HG03432 (cell line): Measurements from ENCODE around the gene NUDT21.
A peak's percentile ranks its signal among the peaks of the same experiment; 100 is the strongest.

Experiments used
- ATAC-seq: cut with Tn5 transposase; IDR thresholded peaks from one replicate; pipeline ENCODE4 v1.9.1; 2021; ENCODE audit warnings: mild to moderate bottlenecking, moderate library complexity; ENCODE audit not compliant: unreplicated experiment

NUDT21 gene

GRCh38 chr16:56462064-56462796, 11.1 kb upstream of the NUDT21 start:
- no peak for ATAC-seq

- ATAC-seq, result no peak
Measured at GRCh38 chr16:56460101-56460500, 9.0 kb upstream of the NUDT21 start.

DNA sequence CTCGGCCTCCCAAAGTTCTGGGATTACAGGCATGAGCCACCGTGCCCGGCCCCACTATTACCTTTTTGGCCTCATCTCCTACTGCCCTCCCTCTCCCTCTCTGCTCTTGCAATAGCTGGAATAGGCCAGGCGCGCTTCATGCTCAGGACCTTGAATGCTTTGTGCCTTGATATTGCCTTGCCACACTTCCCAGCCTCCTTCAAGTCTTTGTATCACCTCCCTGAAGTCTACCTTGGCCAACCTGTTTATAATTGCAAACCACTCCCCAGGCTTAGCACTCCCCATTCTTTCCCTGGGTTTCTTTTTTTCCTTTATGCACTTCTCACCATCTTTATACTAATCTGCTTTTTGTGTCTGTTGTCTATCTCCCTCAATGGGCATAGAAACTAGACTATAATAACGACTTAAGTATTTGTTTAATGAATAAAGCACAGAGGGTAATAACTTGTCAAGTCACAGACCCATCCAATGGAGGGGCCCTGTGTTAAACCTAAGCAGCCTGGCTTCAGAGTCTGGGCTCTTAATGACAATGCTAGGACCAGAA, 6.9 kb upstream of the NUDT21 start:
- no peak for ATAC-seq

DNA sequence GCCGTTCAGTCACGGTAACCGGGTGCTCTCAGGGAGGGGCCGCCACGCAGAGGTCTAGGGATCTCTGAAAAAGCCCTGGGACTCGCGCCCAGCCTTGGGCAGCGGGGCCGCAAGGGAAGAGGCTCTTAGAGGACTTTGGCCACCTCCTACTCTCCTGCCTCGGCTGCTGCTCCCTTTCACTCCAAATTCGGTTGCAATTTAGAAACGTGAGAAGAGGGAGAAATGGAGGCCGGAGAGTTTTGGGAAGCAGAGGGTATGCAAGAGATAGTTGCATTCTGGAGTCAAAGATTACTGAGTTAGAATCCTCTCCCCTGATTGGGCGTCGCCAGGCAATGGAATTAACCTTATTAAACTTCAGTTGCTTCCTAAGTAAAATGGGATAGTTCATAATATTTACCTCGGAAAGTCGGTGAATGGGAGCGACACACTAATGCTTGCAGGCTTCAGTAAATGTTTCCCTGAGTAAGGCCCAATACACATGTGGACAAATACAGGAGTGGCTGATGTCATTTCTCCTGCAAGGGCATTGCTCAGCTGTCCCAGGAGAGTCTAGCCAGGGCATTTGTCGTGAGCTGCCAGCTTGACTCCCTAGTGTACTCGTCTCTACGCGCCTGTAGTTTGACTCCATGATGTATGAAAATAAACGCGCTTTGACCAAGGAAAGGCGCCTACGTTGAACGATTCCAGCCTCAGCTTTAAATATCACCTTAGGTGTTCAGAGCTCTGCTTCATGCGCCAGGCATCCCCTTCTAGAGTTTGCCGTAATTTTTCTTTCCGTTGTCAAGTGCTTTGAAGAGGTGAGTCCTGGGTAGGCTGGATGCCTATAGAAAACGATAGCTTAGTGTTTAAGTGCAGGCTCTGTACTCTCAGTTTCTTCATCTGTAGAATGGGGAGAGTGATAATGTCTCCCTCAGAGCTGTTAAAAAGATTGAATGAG, 889 bp upstream of the NUDT21 start:
- peak; percentile 51 for ATAC-seq

DNA sequence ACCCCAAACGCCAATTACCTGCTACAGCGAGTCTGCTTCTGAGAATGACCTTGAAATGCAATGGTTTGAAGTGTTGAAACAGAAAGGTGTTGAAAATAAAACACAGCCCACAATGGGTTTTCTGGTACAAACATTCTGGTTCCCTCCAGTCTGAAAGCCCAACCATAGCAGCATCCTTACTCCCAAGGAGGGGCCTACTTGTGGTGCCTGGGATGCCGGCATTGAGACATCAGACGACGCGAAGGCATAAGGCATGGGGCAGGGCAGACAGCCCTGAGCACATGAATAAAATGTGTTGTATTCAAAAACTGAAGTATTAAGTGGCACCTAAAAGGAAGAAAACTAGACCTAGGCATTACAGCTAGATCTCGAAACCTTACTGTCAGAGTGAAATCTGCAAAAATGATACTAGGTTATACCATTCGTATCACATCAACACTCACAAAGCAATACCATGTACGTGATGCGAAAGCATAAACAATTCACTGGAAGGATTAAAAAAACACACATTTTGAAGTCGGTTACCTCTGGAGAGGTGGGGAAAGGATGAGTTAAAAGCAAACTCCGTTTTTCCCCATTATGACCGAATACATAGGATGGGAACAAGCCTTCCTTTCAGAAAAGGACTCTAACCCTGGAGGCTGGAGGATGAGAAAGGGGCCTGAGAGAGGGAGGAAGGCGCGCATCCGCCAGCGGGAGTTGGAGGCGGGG, 702 bp downstream of the NUDT21 start:
- peak; percentile 36 for ATAC-seq

GRCh38 chr16:56448005-56448404, 3.1 kb downstream of the NUDT21 start:
- ATAC-seq, result no peak

DNA sequence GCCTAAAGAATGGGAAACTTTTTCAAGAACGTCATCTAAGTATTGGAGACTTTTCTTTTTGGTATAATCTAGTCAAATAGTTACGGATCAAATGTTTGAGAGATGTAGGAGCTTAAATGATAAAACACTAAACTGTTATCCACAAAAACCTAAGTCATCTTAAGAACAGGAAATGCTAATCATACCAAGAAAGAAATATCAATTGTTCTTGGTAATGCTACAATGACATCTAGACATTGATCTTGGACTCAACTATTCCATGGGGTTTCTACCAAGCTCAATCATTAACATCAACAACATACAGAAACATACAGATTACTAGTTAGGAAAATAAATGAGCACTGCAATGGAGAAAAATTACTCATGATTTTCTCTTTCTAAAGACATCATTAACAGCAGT, 3.8 kb downstream of the NUDT21 start:
- no peak for ATAC-seq

- ATAC-seq, result no peak
Measured at GRCh38 chr16:56438038-56438437, 13.1 kb downstream of the NUDT21 start.

DNA sequence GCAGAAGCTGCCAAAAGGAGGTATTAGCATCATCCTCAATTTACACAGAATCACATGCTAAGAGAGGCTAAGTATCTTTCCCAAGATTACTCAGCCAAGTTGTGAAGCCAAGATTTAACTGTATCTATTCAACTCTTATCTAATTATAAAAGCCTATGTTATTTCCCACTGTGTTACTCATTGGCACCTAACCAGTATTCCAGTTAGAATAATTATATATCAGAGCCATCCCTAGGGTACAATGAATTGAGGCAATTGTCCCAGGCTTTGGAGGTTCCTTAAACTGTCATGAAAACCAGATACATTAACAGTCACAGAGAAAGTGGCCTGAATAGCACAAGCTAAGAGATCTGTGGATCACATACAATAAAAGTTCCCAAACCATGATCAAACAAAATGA, 14.9 kb downstream of the NUDT21 start:
- ATAC-seq, result no peak

DNA sequence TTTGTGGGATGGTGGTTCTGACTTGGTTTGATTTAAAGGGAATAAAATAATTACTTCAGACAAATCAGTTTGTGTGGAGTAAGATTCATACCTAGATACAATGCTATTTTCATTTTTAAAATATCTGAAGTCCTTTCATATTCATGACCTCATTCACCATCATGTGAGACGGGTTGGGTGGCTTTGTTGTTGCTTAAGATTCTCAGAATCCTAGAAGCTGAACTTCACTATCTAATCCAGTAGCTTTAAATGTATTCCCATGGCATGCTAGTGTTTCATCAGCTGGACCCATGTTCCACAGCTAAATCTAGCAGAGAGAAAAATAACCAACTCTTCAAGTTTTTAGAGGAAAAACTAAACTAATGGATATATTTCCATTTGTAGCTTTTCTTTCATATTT, 23.0 kb downstream of the NUDT21 start:
- no peak for ATAC-seq

DNA sequence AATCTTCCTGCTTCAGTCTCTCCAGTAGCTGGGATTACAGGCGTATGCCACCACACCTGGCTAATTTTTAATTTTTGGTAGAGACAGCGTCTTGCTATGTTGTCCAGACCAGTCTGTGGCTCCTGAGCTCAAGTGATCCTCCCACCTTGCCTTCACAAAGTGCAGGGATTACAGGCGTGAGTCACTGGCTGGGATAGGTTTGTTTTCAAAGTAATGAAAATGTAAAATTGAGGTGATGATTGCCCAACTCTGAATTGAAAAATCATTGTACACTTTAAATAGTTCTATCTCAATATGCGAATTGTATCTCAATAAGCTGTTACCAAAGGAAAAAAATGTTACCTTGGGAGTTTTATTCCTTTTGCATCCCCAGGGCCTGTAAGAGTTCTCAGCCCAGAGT, 24.5 kb downstream of the NUDT21 start:
- ATAC-seq, result no peak

DNA sequence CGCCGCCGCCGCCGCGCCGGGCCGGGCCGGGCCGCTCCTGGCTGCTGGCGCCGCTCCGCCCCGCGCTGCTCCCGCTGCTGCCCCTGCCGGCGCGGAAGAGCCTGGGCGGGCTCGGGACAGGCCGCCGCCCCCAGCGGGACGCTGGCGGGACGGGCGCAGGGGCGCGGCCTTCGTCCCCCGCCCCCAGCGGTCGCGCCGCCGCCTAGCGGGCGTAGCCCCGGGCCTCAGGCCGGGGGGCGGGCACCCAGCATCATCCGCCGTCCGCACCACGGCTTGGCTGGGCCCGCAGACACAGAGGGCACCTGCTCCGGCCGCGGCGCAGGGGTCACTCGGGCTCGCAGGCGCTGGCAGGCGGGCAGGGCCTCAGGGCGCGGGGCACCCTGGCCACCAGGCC, 25.7 kb downstream of the NUDT21 start, which contains the start of gene AMFR:
Gene AMFR, minus strand, starts transcription at position 107 of the 394 bp plus-strand sequence. CDS start 218 bp downstream, outside the sequence.
- peak; percentile 82 for ATAC-seq

DNA sequence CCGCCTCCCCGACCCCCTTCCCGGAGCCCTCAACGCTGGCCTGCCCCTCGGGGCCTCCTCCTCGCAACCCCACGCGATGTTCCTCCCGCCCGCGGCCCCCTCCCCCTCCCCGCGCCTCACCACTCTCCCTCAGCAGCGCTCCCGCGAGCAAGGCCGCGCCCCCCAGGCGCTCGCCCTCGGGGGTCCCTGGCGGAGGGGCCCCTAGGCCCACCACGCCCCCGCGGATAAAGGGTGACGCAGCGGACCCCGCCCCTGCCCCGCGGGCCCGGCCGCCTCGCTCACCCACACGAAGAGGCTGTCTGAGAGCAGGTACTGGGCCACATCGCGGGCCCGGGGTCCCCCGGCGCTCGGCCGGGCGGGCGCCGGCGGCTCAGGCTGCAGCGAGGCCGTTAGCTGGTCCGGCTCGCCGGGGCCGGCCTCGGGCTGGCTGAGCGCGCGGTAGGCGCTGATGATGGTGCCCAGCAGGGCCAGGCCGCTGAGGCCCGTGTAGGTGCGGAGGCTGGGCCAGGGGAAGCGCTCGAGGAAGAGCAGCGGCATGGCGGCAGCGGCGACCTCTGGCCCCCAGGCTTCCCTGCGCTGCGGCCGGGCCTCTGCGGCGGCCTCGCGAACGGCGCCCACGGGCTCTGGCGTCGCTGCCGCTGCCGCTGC, 26.2 kb downstream of the NUDT21 start:
- ATAC-seq, result peak; percentile 38

DNA sequence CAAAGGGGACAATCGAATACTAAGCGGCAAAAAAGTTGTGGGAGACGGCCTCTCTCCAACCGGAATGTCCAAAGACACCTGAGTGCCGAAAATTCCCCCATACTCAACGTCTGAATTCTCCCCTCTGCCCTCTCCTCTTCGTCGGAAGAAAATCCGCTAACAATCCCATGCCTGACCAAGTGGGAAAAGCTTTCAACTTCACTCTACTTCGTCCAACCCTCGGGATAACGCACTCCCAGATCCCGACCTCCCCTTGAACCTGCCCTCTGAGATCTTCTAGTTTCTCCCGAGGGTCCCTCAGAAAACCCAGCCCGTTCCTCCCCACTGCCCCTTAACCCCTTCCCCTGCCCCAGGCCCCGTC, 26.7 kb downstream of the NUDT21 start:
- ATAC-seq, result no peak

GRCh38 chr16:56423584-56424403, 27.3 kb downstream of the NUDT21 start:
- no peak for ATAC-seq

DNA sequence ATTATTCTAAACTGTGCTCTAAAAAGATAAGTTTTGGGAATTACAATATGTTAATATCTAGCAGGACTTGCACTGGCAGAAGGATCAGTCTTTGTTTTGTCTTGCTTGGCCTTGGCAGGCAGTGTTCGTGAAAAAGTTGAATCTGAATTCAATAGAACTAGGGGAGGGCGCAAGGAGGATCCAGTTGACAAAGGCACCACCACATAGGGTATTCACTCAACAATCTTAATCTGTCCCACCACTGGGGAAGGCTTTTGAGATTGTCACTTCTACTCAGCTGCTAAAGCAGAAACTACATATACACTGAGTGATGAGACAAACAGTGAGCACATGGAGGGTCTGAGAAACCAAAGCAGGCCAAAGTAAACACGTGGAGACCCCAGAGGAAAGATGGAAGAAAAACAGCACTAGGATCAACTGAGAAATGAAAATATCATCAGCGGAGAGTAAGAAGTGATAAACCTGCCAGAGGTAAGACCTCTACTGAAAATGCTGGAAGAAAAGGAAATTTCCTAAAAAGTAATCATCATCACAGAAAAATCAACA, 28.2 kb downstream of the NUDT21 start:
- no peak for ATAC-seq

GRCh38 chr16:56421976-56422669, 29.0 kb downstream of the NUDT21 start:
- ATAC-seq, result no peak

DNA sequence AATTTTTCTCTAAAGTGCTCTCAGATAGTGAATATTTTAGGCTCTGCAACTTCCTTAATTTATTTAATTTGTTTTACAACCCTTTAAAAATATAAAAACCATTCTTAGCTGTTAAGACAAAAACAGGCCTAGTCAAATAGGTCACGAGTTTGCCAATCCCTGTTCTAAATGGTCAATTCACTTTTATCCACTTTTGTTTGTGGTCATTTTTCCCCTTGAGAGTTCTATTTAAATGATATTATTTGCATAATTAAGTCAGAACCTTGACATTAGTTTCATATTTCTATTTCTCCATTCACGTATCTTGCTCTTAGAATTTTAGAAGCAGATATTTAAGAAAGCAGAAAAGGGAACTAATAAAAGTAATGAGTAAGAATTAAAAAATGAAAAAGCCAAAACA, 29.8 kb downstream of the NUDT21 start:
- ATAC-seq, result no peak

DNA sequence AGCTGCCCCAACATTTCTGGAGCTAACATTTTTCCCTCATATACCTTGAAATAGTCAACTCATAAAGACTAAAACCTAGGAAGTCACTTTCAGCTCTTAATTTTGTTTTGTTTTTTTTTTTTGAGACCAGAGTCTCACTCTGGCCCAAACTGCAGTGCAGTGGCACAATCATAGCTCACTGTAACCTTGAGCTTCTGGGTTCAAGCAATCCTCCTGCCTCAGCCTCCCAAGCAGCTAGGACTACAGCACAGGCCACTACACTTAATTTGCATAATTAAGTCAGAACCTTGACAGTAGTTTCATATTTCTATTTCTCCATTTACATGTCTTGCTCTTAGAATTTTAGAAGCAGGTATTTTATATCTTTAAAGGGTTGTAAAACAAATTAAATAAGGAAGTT, 30.5 kb downstream of the NUDT21 start:
- no peak for ATAC-seq
